HEK293 (cell line): ENCODE measurements around the gene CASP2.
A peak's percentile ranks its signal among the peaks of the same experiment; 100 is the strongest.

ENCODE experiments used
- KLF7 ChIP-seq: fragments of 450-650 bp; formaldehyde crosslinking; IDR thresholded peaks from 2 replicates; pipeline ENCODE4 v1.5.1; 2016; ENCODE audit warnings: missing biosample characterization, missing genetic modification characterization, borderline replicate concordance
- MZF1 ChIP-seq: fragments of 450-650 bp; formaldehyde crosslinking; IDR thresholded peaks from 2 replicates; pipeline ENCODE4 v1.5.1; 2017; ENCODE audit warnings: missing biosample characterization, missing genetic modification characterization, borderline replicate concordance
- OVOL3 ChIP-seq: fragments of 450-650 bp; formaldehyde crosslinking; IDR thresholded peaks from 2 replicates; pipeline ENCODE4 v1.5.1; 2016; ENCODE audit warnings: missing biosample characterization, missing genetic modification characterization
- PBX3 ChIP-seq: sonication (generic); formaldehyde crosslinking; IDR thresholded peaks from 2 replicates; pipeline ENCODE4 v1.8.1; 2022; ENCODE audit warnings: mild to moderate bottlenecking, moderate library complexity, missing genetic modification reagents
- TCF7L2 ChIP-seq: IDR thresholded peaks from 2 replicates; pipeline ENCODE4 v1.6.1; 2011; ENCODE audit warnings: low read depth, mild to moderate bottlenecking, inconsistent platforms, low read length, moderate library complexity, borderline replicate concordance
- ZNF18 ChIP-seq: fragments of 450-650 bp; formaldehyde crosslinking; IDR thresholded peaks from 2 replicates; pipeline ENCODE4 v1.5.1; 2016; ENCODE audit warnings: missing biosample characterization, missing genetic modification characterization
- ZNF274 ChIP-seq, 2 experiments: fragments of 200-500 bp in 1 of 2; fragments of 450-650 bp in 1 of 2; sonication (Bioruptor generic) in 1 of 2; formaldehyde crosslinking in 1 of 2; IDR thresholded peaks; 2 replicates each; pipeline versions ENCODE4 v1.5.1 to v1.6.1; 2014 to 2016; ENCODE audit warnings: borderline replicate concordance in 1 of 2, inconsistent platforms in 1 of 2, low read length in 1 of 2, missing biosample characterization in 1 of 2, missing genetic modification characterization in 1 of 2
- ZNF335 ChIP-seq: fragments of 450-650 bp; formaldehyde crosslinking; conservative IDR thresholded peaks from 2 replicates; pipeline ENCODE4 v1.5.1; 2016; ENCODE audit warnings: missing biosample characterization, missing genetic modification characterization
- ZNF341 ChIP-seq: fragments of 450-650 bp; formaldehyde crosslinking; IDR thresholded peaks from 2 replicates; pipeline ENCODE4; 2016; ENCODE audit warnings: low read depth, missing biosample characterization, missing genetic modification characterization
- ZNF416 ChIP-seq: fragments of 450-650 bp; formaldehyde crosslinking; IDR thresholded peaks from 2 replicates; pipeline ENCODE4 v1.5.1; 2016; ENCODE audit warnings: missing biosample characterization, missing genetic modification characterization
- ZNF473 ChIP-seq: fragments of 450-650 bp; formaldehyde crosslinking; IDR thresholded peaks from 2 replicates; pipeline ENCODE4 v1.5.1; 2017; ENCODE audit warnings: missing biosample characterization, missing genetic modification characterization
- ZNF521 ChIP-seq: fragments of 450-650 bp; formaldehyde crosslinking; IDR thresholded peaks from 2 replicates; pipeline ENCODE4 v1.5.1; 2017; ENCODE audit warnings: missing biosample characterization, mild to moderate bottlenecking, missing genetic modification characterization
- ZNF560 ChIP-seq: fragments of 450-650 bp; formaldehyde crosslinking; IDR thresholded peaks from 2 replicates; pipeline ENCODE4 v1.5.1; 2017; ENCODE audit warnings: missing biosample characterization, missing genetic modification characterization, borderline replicate concordance
- ZNF596 ChIP-seq: fragments of 450-650 bp; IDR thresholded peaks from 2 replicates; pipeline ENCODE4 v1.5.0; 2018; ENCODE audit warnings: missing biosample characterization, mild to moderate bottlenecking, missing genetic modification characterization, moderate library complexity
- ZNF677 ChIP-seq: fragments of 450-650 bp; IDR thresholded peaks from 2 replicates; pipeline ENCODE4 v1.5.0; 2018; ENCODE audit warnings: missing biosample characterization, mild to moderate bottlenecking, missing genetic modification characterization, moderate library complexity
- ZNF768 ChIP-seq: fragments of 450-650 bp; formaldehyde crosslinking; IDR thresholded peaks from 2 replicates; pipeline ENCODE4 v1.5.1; 2018; ENCODE audit warnings: missing biosample characterization, mild to moderate bottlenecking, missing genetic modification characterization
- ZNF785 ChIP-seq: fragments of 450-650 bp; formaldehyde crosslinking; IDR thresholded peaks from 2 replicates; pipeline ENCODE4 v1.5.1; 2016; ENCODE audit warnings: missing biosample characterization, missing genetic modification characterization
- ZSCAN23 ChIP-seq: fragments of 450-650 bp; formaldehyde crosslinking; IDR thresholded peaks from 2 replicates; pipeline ENCODE4 v1.5.1; 2016; ENCODE audit warnings: missing biosample characterization, missing genetic modification characterization
- TF ChIP-seq, protein P1 (sequence below): fragments of 450-650 bp; formaldehyde crosslinking; IDR thresholded peaks from 2 replicates; pipeline ENCODE4 v1.5.1; 2016; ENCODE audit warnings: missing biosample characterization, missing genetic modification characterization
- TF ChIP-seq, protein P2 (sequence below): fragments of 450-650 bp; formaldehyde crosslinking; IDR thresholded peaks from 2 replicates; pipeline ENCODE4 v1.5.1; 2016; ENCODE audit warnings: missing biosample characterization, missing genetic modification characterization, borderline replicate concordance
- TF ChIP-seq, protein P3 (sequence below): fragments of 450-650 bp; formaldehyde crosslinking; conservative IDR thresholded peaks from 2 replicates; pipeline ENCODE4 v1.5.1; 2016; ENCODE audit warnings: low read depth, missing biosample characterization, missing genetic modification characterization
- TF ChIP-seq, protein P4 (sequence below): fragments of 450-650 bp; IDR thresholded peaks from 2 replicates; pipeline ENCODE4 v1.5.1; 2018; ENCODE audit warnings: missing biosample characterization, missing genetic modification characterization
- TF ChIP-seq, protein P5 (sequence below): fragments of 450-650 bp; formaldehyde crosslinking; IDR thresholded peaks from 2 replicates; pipeline ENCODE4 v1.5.1; 2016; ENCODE audit warnings: missing biosample characterization, missing genetic modification characterization

CASP2 gene

DNA sequence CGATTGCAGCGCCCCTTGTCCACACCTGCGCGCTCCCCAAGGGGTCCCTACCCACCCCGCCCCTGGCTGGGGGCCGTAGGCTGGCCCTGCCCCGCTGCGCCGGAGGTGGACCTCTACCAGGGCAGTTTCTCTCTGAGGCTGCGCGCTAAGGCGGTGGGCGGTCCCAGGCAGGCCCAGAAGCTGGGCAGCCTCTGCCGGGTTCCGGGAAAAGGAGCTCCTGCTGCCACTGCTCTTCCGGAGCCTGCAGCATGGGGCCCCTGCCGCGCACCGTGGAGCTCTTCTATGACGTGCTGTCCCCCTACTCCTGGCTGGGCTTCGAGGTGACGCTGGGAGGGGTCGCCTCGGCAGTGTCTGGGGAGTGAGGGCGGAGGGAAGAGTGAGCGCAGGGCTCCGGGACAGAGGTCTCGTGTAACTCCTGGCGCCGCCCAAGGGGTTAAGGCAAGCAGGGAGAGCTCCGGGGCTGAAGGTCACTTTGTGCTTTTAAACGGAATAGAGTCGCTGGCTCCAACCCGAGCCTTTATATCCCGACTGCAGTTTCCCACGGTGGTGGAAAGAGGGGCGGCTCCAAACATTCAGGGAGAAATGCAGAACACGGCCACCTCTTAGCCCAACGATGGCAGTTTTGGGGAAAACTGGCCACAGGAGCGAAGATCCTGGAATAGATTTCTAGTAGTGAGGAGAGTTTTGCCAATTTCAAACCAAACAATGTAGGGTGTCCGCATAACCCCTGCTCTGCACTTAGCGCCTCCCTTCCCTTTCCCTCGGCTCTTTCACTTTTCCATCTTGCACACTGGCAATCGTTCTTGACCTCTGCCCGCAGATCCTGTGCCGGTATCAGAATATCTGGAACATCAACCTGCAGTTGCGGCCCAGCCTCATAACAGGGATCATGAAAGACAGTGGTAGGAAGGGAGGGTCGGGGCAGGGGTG lies 24.6 kb upstream of the CASP2 start, which contains the start of gene GSTK1 (continued):
- TF ChIP-seq PBX3 (no peak), ZNF341 (tag by site-specific recombination) (peak; percentile 95), ZNF274 (IDR thresholded peaks at IDR 0.05; ENCODE audit: low read length) (no peak), ZNF274 (tag by site-specific recombination; IDR thresholded peaks at IDR 0.05; ENCODE audit: borderline replicate concordance) (no peak), KLF7 (0 out of 2 replicates have a peak, but pooled peaks have one; percentile 24), ZNF335 (tag by site-specific recombination) (peak; percentile 88), ZNF416 (tag by site-specific recombination) (no peak), ZNF18 (tag by site-specific recombination) (no peak), OVOL3 (no peak), ZNF473 (tag by site-specific recombination) (no peak), ZNF560 (tag by site-specific recombination) (no peak), ZNF596 (no peak), ZSCAN23 (tag by site-specific recombination) (no peak), ZNF768 (tag by site-specific recombination) (0 out of 2 replicates have a peak, but pooled peaks have one; percentile 5), ZNF521 (tag by site-specific recombination) (no peak), ZNF677 (tag by site-specific recombination) (no peak), ZNF785 (tag by site-specific recombination) (no peak), MZF1 (tag by site-specific recombination) (no peak), TCF7L2 (no peak)
- TF ChIP-seq, protein P1, sequence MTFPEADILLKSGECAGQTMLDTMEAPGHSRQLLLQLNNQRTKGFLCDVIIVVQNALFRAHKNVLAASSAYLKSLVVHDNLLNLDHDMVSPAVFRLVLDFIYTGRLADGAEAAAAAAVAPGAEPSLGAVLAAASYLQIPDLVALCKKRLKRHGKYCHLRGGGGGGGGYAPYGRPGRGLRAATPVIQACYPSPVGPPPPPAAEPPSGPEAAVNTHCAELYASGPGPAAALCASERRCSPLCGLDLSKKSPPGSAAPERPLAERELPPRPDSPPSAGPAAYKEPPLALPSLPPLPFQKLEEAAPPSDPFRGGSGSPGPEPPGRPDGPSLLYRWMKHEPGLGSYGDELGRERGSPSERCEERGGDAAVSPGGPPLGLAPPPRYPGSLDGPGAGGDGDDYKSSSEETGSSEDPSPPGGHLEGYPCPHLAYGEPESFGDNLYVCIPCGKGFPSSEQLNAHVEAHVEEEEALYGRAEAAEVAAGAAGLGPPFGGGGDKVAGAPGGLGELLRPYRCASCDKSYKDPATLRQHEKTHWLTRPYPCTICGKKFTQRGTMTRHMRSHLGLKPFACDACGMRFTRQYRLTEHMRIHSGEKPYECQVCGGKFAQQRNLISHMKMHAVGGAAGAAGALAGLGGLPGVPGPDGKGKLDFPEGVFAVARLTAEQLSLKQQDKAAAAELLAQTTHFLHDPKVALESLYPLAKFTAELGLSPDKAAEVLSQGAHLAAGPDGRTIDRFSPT, result peak; percentile 91
- TF ChIP-seq, protein P2, sequence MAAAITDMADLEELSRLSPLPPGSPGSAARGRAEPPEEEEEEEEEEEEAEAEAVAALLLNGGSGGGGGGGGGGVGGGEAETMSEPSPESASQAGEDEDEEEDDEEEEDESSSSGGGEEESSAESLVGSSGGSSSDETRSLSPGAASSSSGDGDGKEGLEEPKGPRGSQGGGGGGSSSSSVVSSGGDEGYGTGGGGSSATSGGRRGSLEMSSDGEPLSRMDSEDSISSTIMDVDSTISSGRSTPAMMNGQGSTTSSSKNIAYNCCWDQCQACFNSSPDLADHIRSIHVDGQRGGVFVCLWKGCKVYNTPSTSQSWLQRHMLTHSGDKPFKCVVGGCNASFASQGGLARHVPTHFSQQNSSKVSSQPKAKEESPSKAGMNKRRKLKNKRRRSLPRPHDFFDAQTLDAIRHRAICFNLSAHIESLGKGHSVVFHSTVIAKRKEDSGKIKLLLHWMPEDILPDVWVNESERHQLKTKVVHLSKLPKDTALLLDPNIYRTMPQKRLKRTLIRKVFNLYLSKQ (tag by site-specific recombination), result no peak
- TF ChIP-seq, protein P3, sequence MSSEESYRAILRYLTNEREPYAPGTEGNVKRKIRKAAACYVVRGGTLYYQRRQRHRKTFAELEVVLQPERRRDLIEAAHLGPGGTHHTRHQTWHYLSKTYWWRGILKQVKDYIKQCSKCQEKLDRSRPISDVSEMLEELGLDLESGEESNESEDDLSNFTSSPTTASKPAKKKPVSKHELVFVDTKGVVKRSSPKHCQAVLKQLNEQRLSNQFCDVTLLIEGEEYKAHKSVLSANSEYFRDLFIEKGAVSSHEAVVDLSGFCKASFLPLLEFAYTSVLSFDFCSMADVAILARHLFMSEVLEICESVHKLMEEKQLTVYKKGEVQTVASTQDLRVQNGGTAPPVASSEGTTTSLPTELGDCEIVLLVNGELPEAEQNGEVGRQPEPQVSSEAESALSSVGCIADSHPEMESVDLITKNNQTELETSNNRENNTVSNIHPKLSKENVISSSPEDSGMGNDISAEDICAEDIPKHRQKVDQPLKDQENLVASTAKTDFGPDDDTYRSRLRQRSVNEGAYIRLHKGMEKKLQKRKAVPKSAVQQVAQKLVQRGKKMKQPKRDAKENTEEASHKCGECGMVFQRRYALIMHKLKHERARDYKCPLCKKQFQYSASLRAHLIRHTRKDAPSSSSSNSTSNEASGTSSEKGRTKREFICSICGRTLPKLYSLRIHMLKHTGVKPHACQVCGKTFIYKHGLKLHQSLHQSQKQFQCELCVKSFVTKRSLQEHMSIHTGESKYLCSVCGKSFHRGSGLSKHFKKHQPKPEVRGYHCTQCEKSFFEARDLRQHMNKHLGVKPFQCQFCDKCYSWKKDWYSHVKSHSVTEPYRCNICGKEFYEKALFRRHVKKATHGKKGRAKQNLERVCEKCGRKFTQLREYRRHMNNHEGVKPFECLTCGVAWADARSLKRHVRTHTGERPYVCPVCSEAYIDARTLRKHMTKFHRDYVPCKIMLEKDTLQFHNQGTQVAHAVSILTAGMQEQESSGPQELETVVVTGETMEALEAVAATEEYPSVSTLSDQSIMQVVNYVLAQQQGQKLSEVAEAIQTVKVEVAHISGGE (tag by site-specific recombination), result peak; percentile 80
- TF ChIP-seq, protein P4, sequence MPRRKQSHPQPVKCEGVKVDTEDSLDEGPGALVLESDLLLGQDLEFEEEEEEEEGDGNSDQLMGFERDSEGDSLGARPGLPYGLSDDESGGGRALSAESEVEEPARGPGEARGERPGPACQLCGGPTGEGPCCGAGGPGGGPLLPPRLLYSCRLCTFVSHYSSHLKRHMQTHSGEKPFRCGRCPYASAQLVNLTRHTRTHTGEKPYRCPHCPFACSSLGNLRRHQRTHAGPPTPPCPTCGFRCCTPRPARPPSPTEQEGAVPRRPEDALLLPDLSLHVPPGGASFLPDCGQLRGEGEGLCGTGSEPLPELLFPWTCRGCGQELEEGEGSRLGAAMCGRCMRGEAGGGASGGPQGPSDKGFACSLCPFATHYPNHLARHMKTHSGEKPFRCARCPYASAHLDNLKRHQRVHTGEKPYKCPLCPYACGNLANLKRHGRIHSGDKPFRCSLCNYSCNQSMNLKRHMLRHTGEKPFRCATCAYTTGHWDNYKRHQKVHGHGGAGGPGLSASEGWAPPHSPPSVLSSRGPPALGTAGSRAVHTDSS (tag by site-specific recombination), result no peak
- TF ChIP-seq, protein P5, sequence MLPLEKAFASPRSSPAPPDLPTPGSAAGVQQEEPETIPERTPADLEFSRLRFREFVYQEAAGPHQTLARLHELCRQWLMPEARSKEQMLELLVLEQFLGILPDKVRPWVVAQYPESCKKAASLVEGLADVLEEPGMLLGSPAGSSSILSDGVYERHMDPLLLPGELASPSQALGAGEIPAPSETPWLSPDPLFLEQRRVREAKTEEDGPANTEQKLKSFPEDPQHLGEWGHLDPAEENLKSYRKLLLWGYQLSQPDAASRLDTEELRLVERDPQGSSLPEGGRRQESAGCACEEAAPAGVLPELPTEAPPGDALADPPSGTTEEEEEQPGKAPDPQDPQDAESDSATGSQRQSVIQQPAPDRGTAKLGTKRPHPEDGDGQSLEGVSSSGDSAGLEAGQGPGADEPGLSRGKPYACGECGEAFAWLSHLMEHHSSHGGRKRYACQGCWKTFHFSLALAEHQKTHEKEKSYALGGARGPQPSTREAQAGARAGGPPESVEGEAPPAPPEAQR, result no peak
